OCI-LY3 (cell line): ENCODE data around the gene EXOC4.

Experiments
- CTCF ChIP-seq: fragments of 200-600, 300-600 bp; sonication (generic); IDR thresholded peaks from 2 replicates; pipeline ENCODE4 v1.5.1; 2014; ENCODE audit warnings: antibody characterized with exemption, low read length, low read depth
- EZH2phosphoT487 ChIP-seq: fragments of 200-600 bp; shearing (Covaris generic); IDR thresholded peaks from 2 replicates; pipeline ENCODE4 v1.6.1; 2018; ENCODE audit warnings: antibody characterized with exemption, mixed run types, low read depth

- TF ChIP-seq CTCF (no peak), EZH2phosphoT487 (no peak)
Measured at GRCh38 chr7:133253519-133253875, 619 bp downstream of the EXOC4 start.
